Activated naive CD4-positive, alpha-beta T cell treated with anti-CD3 and anti-CD28 coated beads, Interleukin-2, amount 50 U/mL, for 72 hours (primary cell): Measurements from ENCODE around the gene NCOA5. TPM values are rescaled to one million over a fixed set of nuclear protein-coding genes. Genes with fewer than 3 reads are reported as not detected.

ENCODE experiments used
- ATAC-seq, 2 donors: fragments of 150-1000 bp; cut with Tn5 transposase; 2 replicates each; pipeline ENCODE4 v1.10.0; 2021; ENCODE audit warnings: mild to moderate bottlenecking in 2 of 2, moderate library complexity in 2 of 2
- DNase-seq, 2 donors: peaks; one replicate each; pipeline ENCODE4 v3.0.0; 2021 to 2022; ENCODE audit warnings: low spot score in 2 of 2
- H3K27ac Mint-ChIP-seq, 2 donors: one replicate each; pipeline ENCODE4 v1.8.0; 2022; ENCODE audit warnings: mild to moderate bottlenecking in 2 of 2, mixed read lengths in 2 of 2
- H3K36me3 Mint-ChIP-seq, 2 donors: one replicate each; pipeline ENCODE4 v1.8.0; 2022; ENCODE audit warnings: mixed read lengths in 2 of 2
- H3K9me3 Mint-ChIP-seq, 2 donors: one replicate each; pipeline ENCODE4 v1.8.0; 2022; ENCODE audit warnings: mixed read lengths in 2 of 2
- total RNA-seq, 2 donors: library from RNA; stranded (reverse); gene quantifications; one replicate each; pipeline ENCODE4 v1.2.3, GENCODE V29; 2022

NCOA5 gene
- total RNA-seq, 2 donors from 2014 or later: 2.2 to 15.2 TPM

GRCh38 chr20:46022411-46023147, 67.2 kb downstream of the NCOA5 start:
- peaks cover 0 to 7% of the 10 kb centered on the region in 2 donors for H3K36me3 Mint-ChIP-seq
- H3K9me3 Mint-ChIP-seq: no peaks in the 10 kb centered on the region
- DNase-seq: peak; percentile 71 to 89
- no peak overlapping the region for H3K27ac Mint-ChIP-seq
- peak; percentile 71 to 80 for ATAC-seq

- peaks cover 0 to 7% of the 10 kb centered on the region in 2 donors for H3K36me3 Mint-ChIP-seq
- H3K27ac Mint-ChIP-seq: no peak overlapping the region
- DNase-seq (peak in 1 of 2 donors; percentile 68), ATAC-seq (peak; percentile 43 to 78)
- H3K9me3 Mint-ChIP-seq: no peaks in the 10 kb centered on the region
These were observed 68.1 kb downstream of the NCOA5 start for GRCh38 chr20:46021361-46022359.

GRCh38 chr20:46020555-46020954, 69.2 kb downstream of the NCOA5 start:
- no peak for ATAC-seq
- H3K27ac Mint-ChIP-seq: no peak overlapping the region
- DNase-seq: no peak
- no peaks in the 10 kb centered on the region for H3K9me3 Mint-ChIP-seq
- peaks cover 0 to 7% of the 10 kb centered on the region in 2 donors for H3K36me3 Mint-ChIP-seq

- no peak for DNase-seq
- Mint-ChIP-seq H3K27ac (no peak overlapping the region), H3K36me3 (peaks cover 0 to 7% of the 10 kb centered on the region in 2 donors), H3K9me3 (no peaks in the 10 kb centered on the region)
- ATAC-seq: no peak
These were observed 71.2 kb downstream of the NCOA5 start for GRCh38 chr20:46018611-46019010.

GRCh38 chr20:46018112-46018511, 71.7 kb downstream of the NCOA5 start:
- ATAC-seq (no peak), DNase-seq (no peak)
- Mint-ChIP-seq H3K9me3 (no peaks in the 10 kb centered on the region), H3K36me3 (peaks cover 0 to 7% of the 10 kb centered on the region in 2 donors), H3K27ac (no peak overlapping the region)

GRCh38 chr20:46017272-46017671, 72.5 kb downstream of the NCOA5 start:
- no peak for ATAC-seq
- H3K27ac Mint-ChIP-seq: no peak overlapping the region
- DNase-seq: no peak
- H3K9me3 Mint-ChIP-seq: no peaks in the 10 kb centered on the region
- H3K36me3 Mint-ChIP-seq: peaks cover 0 to 7% of the 10 kb centered on the region in 2 donors

- no peak for ATAC-seq
- peaks cover 0 to 6% of the 10 kb centered on the region in 2 donors for H3K9me3 Mint-ChIP-seq
- H3K27ac Mint-ChIP-seq: no peak overlapping the region
- no peak for DNase-seq
- H3K36me3 Mint-ChIP-seq: peaks cover 12 to 16% of the 10 kb centered on the region in 2 donors
These were observed 75.0 kb downstream of the NCOA5 start for GRCh38 chr20:46014517-46015396.

- Mint-ChIP-seq H3K36me3 (peaks cover 12 to 16% of the 10 kb centered on the region in 2 donors), H3K9me3 (peaks cover 0 to 6% of the 10 kb centered on the region in 2 donors), H3K27ac (no peak overlapping the region)
- DNase-seq (peak; percentile 71 to 74), ATAC-seq (peak; percentile 90 to 92)
These were observed 75.8 kb downstream of the NCOA5 start for GRCh38 chr20:46013829-46014516.

GRCh38 chr20:46013322-46013828, 76.4 kb downstream of the NCOA5 start:
- Mint-ChIP-seq H3K36me3 (peaks cover 12 to 16% of the 10 kb centered on the region in 2 donors), H3K27ac (no peak overlapping the region), H3K9me3 (peaks cover 0 to 6% of the 10 kb centered on the region in 2 donors)
- ATAC-seq: no peak
- no peak for DNase-seq

GRCh38 chr20:46012921-46013320, 76.8 kb downstream of the NCOA5 start:
- Mint-ChIP-seq H3K27ac (no peak overlapping the region), H3K9me3 (peaks cover 0 to 6% of the 10 kb centered on the region in 2 donors), H3K36me3 (peaks cover 12 to 16% of the 10 kb centered on the region in 2 donors)
- no peak for DNase-seq
- ATAC-seq: no peak

GRCh38 chr20:46011631-46012482, 77.9 kb downstream of the NCOA5 start:
- ATAC-seq (no peak), DNase-seq (peak in 1 of 2 donors; percentile 58)
- peaks cover 0 to 6% of the 10 kb centered on the region in 2 donors for H3K9me3 Mint-ChIP-seq
- peaks cover 12 to 16% of the 10 kb centered on the region in 2 donors for H3K36me3 Mint-ChIP-seq
- H3K27ac Mint-ChIP-seq: peak overlapping the region in 1 of 2 donors; percentile 91

Other genes with a start within 250 kb of the NCOA5 start
- 10 to 100 TPM; 29.1 to 31.3 TPM for gene ACOT8, start 232.6 kb downstream of the NCOA5 start, total RNA-seq
- gene ZSWIM3, start 232.3 kb downstream of the NCOA5 start, total RNA-seq: 1 to 10 TPM; 5.7 to 8.4 TPM
- gene ZSWIM1, start 208.7 kb downstream of the NCOA5 start, total RNA-seq: 10 to 100 TPM; 11.3 to 11.9 TPM
- gene SPATA25, start 202.3 kb downstream of the NCOA5 start, total RNA-seq: 1 to 10 TPM in 1 of 2 donors, under 1 TPM in 1; 0.64 to 1.8 TPM
- gene NEURL2, start 198.8 kb downstream of the NCOA5 start, total RNA-seq: 1 to 10 TPM; 1.5 to 3.4 TPM
- gene CTSA, start 198.6 kb downstream of the NCOA5 start, total RNA-seq: 10 to 100 TPM; 55.6 to 98.5 TPM
- 10 to 100 TPM; 11.0 to 12.9 TPM for gene PLTP, start 177.8 kb downstream of the NCOA5 start, total RNA-seq
- gene PCIF1, start 155.3 kb downstream of the NCOA5 start, total RNA-seq: 10 to 100 TPM; 31.8 to 51.0 TPM
- 10 to 100 TPM; 31.0 to 62.6 TPM for gene ZNF335, start 117.8 kb downstream of the NCOA5 start, total RNA-seq
- gene MMP9, start 81.1 kb downstream of the NCOA5 start, total RNA-seq: under 1 TPM in 1 of 2 donors, not detected in 1; 0.10 TPM
- gene SLC12A5, start 60.7 kb downstream of the NCOA5 start, total RNA-seq: under 1 TPM; 0.34 to 0.66 TPM
- gene CD40, start 28.4 kb upstream of the NCOA5 start, total RNA-seq: 10 to 100 TPM in 1 of 2 donors, 1 to 10 TPM in 1; 8.8 to 10.0 TPM
- gene CDH22, start 218.5 kb upstream of the NCOA5 start, total RNA-seq: under 1 TPM in 1 of 2 donors, not detected in 1; 0.07 TPM